Transverse colon (tissue), 4 donors: ENCODE data around the gene PRRC2A. TPM values are rescaled to one million over a fixed set of nuclear protein-coding genes. Genes with fewer than 3 reads are reported as not detected.

Source experiments
- DNase-seq: peaks from one replicate; pipeline ENCODE4 v3.0.0-alpha.2; 2019
- H3K27ac ChIP-seq, 4 donors: fragments of 200-600 bp; sonication (generic); 2 replicates each; pipeline ENCODE4 v1.5.1; 2016 to 2018; ENCODE audit warnings: inconsistent platforms in 4 of 4
- H3K27me3 ChIP-seq: fragments of 200-600 bp; sonication (generic); 2 replicates; pipeline ENCODE4 v1.5.1; 2017; ENCODE audit warnings: inconsistent platforms
- H3K36me3 ChIP-seq, 4 donors: fragments of 200-600 bp; sonication (generic); 2 replicates each; pipeline ENCODE4 v1.5.1; 2017 to 2019; ENCODE audit warnings: inconsistent platforms in 4 of 4
- H3K4me1 ChIP-seq, 4 donors: fragments of 200-600 bp; sonication (generic); 2 replicates each; pipeline ENCODE4 v1.5.1; 2017 to 2020; ENCODE audit warnings: inconsistent platforms in 4 of 4
- H3K4me3 ChIP-seq, 4 donors: fragments of 200-600 bp; sonication (generic); 1 replicate in 1 of 4; 2 replicates in 3 of 4; pipeline versions ENCODE4 v1.5.1 to v1.6.1; 2017 to 2019; ENCODE audit warnings: inconsistent platforms in 4 of 4
- H3K9me3 ChIP-seq, 2 donors: fragments of 200-600 bp; sonication (generic); 2 replicates each; pipeline ENCODE4 v1.5.1; 2017 to 2019; ENCODE audit warnings: inconsistent platforms in 2 of 2
- EP300 ChIP-seq: sonication (generic); formaldehyde crosslinking; IDR thresholded peaks from one replicate; pipeline ENCODE4 v1.6.1; 2017; ENCODE audit warnings: antibody characterized with exemption, low read depth
- POLR2A ChIP-seq: fragments of 450-650 bp; IDR thresholded peaks from one replicate; pipeline ENCODE4 v1.6.1; 2016; ENCODE audit warnings: antibody characterized with exemption, mild to moderate bottlenecking, moderate library complexity
- POLR2AphosphoS5 ChIP-seq, 3 donors: sonication (generic); formaldehyde crosslinking; IDR thresholded peaks; one replicate each; pipeline ENCODE4 v1.6.1; 2016; ENCODE audit warnings: antibody characterized with exemption in 3 of 3
- WGBS, 2 donors: methylation state at CpG; one replicate each; pipeline ENCODE4 v1.1.5; 2018; ENCODE audit warnings: low coverage in 1 of 2; 5-methylcytosine and 5-hydroxymethylcytosine counted together
- in situ Hi-C, 4 donors: fragments of 200-750 bp; cut with MboI; loops; one replicate each; pipeline versions ENCODE4 v1.15.0 to v1.15.1; 2017; ENCODE audit warnings: low sequenced_read_pairs in 3 of 4, low pct_ligation_motif_present in 1 of 4, low pct_unique_long_range_greater_than_20kb in 1 of 4
- intact Hi-C: fragments of 100-400 bp; cut with DNase I; formaldehyde crosslinking; loops from one replicate; pipeline ENCODE4 v1.15.1; 2023; ENCODE audit warnings: low total_unique reads
- total RNA-seq, 4 donors: library from RNA; depleted of rRNA; stranded (reverse); fragments of >200 nt; gene quantifications; one replicate each; pipeline ENCODE4 v1.1.0, GENCODE V29; 2016
- TF ChIP-seq, protein P1 (sequence below), 5 experiments: fragments of 200-600 bp in 3 of 5; fragments of 450-650 bp in 2 of 5; sonication (generic) in 3 of 5; IDR thresholded peaks; 1 replicate in 2 of 5; 2 replicates in 3 of 5; pipeline ENCODE4 v1.5.1; 2016 to 2017; ENCODE audit warnings: antibody characterized with exemption in 5 of 5, inconsistent platforms in 3 of 5, mild to moderate bottlenecking in 2 of 5, moderate library complexity in 1 of 5

The PRRC2A gene
- total RNA-seq, 4 donors from 2014 or later = 63.9 to 138 (median 85.8) TPM

DNA sequence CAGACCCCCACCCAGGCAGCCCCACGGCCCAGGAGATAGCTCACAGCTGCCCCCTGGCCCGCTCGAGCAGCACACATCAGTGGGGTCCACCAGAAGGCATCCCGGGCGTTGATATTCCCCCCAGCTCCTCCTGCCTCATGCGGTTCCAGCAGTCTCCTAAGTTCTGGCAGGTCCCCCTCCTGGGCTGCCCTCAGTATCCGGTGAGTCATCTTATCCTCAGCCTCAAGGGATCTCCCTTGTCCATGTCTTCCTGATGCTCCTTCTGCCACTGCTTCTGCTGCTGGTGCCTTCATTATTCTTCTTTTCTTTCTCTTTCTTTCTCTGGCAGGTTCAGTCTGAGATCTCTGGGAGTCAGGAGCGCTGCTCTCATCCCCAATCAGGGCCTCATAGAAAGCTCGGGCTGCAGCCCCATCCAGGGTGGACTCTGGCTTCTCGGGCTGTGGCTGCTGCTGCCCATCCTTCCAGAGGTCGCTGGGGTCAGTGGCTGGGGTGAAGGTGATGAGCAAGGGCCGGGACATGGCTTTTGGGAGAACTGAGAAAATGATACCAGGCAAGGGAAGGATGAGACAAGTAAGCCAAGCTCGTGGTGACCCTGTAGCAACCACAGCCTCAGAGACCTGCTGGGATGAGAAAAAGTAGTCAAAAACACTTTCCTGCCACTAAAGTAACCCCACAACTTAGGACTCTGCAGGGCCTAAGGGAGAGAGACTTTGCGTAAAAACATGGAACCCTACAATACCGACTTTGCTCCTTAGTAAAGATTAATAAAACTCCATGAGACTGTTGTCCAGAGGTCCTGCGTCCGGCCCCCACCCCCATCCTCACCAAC is 43.7 kb downstream of the PRRC2A start:
- DNase-seq = peak; percentile 29
- no peaks in the 10 kb centered on the region for H3K27me3 ChIP-seq
- TF ChIP-seq POLR2A = no peak
- TF ChIP-seq, protein P1, sequence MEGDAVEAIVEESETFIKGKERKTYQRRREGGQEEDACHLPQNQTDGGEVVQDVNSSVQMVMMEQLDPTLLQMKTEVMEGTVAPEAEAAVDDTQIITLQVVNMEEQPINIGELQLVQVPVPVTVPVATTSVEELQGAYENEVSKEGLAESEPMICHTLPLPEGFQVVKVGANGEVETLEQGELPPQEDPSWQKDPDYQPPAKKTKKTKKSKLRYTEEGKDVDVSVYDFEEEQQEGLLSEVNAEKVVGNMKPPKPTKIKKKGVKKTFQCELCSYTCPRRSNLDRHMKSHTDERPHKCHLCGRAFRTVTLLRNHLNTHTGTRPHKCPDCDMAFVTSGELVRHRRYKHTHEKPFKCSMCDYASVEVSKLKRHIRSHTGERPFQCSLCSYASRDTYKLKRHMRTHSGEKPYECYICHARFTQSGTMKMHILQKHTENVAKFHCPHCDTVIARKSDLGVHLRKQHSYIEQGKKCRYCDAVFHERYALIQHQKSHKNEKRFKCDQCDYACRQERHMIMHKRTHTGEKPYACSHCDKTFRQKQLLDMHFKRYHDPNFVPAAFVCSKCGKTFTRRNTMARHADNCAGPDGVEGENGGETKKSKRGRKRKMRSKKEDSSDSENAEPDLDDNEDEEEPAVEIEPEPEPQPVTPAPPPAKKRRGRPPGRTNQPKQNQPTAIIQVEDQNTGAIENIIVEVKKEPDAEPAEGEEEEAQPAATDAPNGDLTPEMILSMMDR (IDR thresholded peaks at IDR 0.05) = no peak
- TF ChIP-seq EP300 = no peak
- no peak for TF ChIP-seq POLR2AphosphoS5 (IDR thresholded peaks at IDR 0.05)
- H3K9me3 ChIP-seq = no peaks in the 10 kb centered on the region
- H3K4me1 ChIP-seq = peaks cover 27 to 62% (median 38%) of the 10 kb centered on the region in 4 donors
- 4 to 31% methylated on average over 5 to 17 of the region's 17 CpGs for WGBS, 2 donors
- H3K4me3 ChIP-seq = peak overlapping the region; percentile 43 to 96 (median 84)
- peak overlapping the region; percentile 93 to 99 (median 98) for H3K27ac ChIP-seq
- in situ Hi-C loops = no loop called here
- peaks cover 0 to 28% (median 9%) of the 10 kb centered on the region in 4 donors for H3K36me3 ChIP-seq
- intact Hi-C loops = no loop called here

DNA sequence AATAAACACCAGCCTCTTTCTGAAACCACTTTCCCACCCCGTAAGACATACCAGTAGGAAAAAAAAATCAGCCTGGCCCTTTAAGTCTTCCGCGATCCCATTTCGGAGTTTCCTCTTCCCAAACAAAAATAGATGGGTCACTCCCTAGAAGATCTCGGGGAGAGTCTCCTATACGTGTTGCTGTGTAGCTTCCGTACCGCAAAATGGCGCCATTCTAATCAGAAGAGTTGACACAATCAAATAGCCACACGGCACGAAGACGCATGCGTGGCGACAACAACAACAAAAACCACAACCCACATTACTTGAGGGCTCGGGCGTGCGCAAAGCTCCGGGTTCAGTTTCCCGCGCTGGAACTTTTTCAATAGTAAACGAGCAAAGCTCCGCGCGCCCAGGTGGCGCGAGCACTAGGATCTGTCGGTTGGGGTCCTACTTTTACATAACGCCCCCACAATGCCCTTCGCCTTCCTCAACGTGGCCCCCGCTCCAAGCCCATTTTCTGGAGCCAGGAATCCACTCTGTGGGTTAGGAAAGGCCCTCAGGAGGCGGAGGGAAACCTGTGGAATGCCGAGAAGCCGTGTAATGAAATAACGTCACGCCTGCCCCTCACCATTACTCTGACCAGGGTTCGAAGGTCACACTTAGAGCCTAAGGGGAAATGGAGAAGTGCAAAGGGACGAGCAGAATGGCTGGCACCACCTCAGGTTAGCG is 44.4 kb downstream of the PRRC2A start, which contains the start of gene GPANK1:
Gene GPANK1, minus strand, starts transcription at position 208 of the 711 bp plus-strand sequence. CDS start 519 bp downstream, outside the sequence.
- intact Hi-C loops (no loop called here), in situ Hi-C loops (no loop called here)
- peak; percentile 93 for DNase-seq
- TF ChIP-seq POLR2AphosphoS5 (IDR thresholded peaks at IDR 0.05) (peak; percentile 81 to 89 (median 84)), EP300 (no peak), POLR2A (peak; percentile 66)
- TF ChIP-seq, protein P1 (IDR thresholded peaks at IDR 0.05) = no peak
- Histone ChIP-seq H3K9me3 (no peaks in the 10 kb centered on the region), H3K36me3 (peaks cover 0 to 35% (median 14%) of the 10 kb centered on the region in 4 donors), H3K27me3 (no peaks in the 10 kb centered on the region), H3K27ac (peak within 1 kb of the TSS; percentile 93 to 99 (median 98)), H3K4me3 (peak within 1 kb of the TSS; percentile 47 to 96 (median 84)), H3K4me1 (peaks cover 23 to 55% (median 31%) of the 10 kb centered on the region in 4 donors)
- WGBS, 2 donors = 0 to 1% methylated on average over 1 to 38 of the region's 39 CpGs

GRCh38 chr6:31665501-31666336 is 45.2 kb downstream of the PRRC2A start, which contains the start of gene CSNK2B:
Gene CSNK2B, plus strand, starts transcription at chr6:31666080. Its CDS starts 752 bp downstream, at chr6:31666832.
- Histone ChIP-seq H3K27me3 (no peaks in the 10 kb centered on the region), H3K4me1 (peaks cover 23 to 55% (median 30%) of the 10 kb centered on the region in 4 donors), H3K9me3 (no peaks in the 10 kb centered on the region), H3K4me3 (peak within 1 kb of the TSS; percentile 76 to 96 (median 92)), H3K36me3 (peaks cover 0 to 43% (median 20%) of the 10 kb centered on the region in 4 donors), H3K27ac (peak within 1 kb of the TSS; percentile 93 to 99 (median 98))
- in situ Hi-C loops = no loop called here
- WGBS, 2 donors = 1% methylated on average over 53 of the region's 63 CpGs; no CpG with 5 or more reads in 1 of the 2 donors
- TF ChIP-seq POLR2A (peak; percentile 94), POLR2AphosphoS5 (IDR thresholded peaks at IDR 0.05) (peak; percentile 86 to 89 (median 87)), EP300 (no peak)
- TF ChIP-seq, protein P1 (IDR thresholded peaks at IDR 0.05) = no peak
- DNase-seq = peak; percentile 99
- intact Hi-C loops = no loop called here
